Measurements from ENCODE around the gene SHB.
"Not testable (repeated sequence)": the region's sequence is repeated elsewhere in the genome, so short reads cannot be mapped to it uniquely, and the experiment has no call there.

The SHB gene

DNA sequence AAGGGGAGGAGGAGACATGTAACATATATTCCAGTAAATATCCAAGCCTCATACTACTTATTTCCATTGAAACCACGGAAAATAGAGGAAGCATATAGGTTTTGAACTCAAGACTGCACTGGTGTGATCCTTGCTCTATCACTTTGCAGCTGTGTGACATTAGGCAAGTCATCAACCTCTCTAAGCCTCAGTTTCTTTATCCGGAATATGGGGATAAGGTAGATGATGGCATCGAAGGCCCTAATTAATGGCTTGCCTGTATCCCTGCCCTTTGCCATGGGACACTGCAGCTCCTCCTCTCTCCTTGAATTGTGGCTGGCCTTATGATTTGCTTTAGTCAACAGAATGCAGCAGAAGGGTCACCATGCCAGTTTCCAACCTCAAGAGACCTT is 6.9 kb downstream of the SHB start:
- no peak for DNase-seq

DNA sequence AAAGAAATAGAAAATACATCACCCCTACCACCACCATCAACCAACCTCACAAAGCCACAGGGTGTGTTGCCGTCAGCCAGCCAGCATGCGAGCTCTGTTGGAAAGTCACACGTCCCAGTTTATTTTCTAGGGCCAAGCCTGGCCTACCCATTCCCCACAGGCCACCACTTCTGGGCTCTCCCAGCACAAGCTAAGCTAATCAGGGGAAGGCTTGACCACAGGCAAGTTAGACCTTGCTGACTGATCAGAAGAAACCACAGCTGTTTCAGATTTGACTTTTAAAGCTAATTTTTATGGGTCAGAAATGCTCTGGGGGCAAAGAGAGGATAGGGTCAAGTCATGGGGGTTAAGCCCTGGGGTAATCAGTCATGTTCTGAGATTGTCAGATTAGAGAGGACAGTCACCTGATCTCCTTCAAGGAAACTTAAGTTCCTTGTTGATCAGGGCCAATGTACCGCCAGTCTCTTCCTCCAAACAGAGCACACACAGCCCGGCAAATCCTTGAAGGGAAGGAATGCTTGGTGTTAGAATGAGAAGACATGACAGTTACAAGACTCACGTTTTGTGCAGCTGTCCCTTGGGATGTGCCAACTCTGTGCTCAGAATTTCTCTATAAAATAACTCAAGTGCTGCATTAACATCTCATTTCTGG is 7.6 kb downstream of the SHB start:
- DNase-seq = no peak

DNA sequence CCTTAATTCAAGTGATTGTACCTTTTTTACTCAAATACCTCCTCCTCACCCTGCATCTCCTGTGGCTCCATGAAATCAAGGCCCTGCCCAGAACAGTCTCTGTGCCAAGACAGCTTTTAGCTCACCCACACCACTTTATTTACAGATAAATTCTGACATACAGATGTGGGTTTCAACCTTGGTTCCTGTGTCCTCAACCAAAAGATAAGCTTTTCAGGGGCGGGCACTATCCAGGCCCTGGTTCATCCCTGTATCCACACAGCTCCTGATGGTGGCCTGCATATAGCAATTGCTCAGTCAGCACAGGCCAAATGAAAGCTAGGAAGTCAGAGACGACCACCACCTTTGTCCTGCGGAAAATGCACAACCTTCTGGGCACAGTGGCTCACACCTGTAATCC is 8.3 kb downstream of the SHB start:
- no peak for DNase-seq

DNA sequence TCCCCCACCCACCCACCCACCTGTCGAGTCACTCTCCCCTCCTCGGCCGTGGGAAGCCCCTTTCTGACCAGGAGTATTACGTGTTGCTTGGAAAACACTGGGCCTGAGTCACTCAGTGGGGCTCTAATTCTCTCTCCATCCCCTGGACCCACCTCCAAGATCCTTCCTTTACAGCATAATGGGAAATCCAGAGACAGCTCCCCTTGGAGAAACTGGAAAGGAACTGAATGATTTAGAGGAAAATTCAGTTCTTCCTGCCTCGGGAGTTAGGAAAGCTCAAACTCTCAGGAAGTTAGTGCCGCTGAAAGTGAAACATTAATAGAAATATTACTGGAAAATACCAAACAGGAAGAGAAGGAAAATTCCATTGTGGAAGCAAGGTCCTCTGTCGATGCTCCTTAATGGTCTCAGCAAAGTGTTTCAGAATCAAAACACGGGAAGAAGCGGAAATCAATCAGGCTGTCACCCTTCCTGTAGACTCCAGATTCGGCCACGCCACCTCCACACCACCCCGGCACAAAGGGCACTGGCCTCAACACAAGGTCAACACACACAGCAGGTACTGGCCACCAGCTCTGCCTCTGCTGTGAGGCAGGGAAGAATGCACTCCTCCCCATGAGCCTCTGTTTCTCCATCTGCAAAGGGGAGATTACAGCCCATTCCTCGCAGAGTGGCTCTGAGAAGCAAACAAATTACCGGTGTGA is 9.6 kb downstream of the SHB start:
- DNase-seq = no peak

DNA sequence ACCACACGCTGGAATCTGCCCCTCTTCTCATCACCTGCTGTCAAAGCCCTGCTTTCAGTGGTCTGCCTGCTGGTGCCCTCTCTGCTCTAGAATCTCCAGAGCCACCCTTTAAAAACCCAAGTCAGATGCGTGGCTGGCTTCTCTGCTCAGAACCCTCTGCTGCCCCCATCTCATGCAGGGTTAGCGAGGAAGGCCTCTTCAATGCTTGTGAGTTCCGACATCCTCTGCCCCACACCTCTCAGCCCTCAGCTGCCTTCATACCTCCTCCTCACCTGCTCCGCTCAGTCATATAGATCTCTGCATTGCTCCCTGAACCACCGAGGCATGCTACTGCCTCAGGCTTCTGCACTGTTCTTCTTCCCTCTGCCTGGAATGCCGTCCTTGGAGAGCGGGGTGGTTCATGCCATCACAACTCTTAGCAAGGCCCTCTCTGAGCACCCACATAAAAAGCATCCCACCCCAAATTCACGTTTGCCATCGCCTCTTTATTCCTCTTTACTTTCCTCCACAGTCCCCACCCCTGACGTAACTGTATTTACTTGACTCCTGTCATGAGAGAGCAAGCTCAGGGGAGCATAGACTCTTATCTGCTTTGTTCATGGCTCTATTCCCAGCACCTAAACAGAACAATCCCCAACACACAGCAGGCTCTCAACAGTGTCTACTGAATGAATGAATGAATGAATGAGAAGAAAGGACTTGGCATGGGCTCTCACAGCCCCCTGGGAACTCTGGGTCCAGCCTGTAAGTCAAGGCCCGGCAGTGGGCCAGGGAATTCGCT is 10.4 kb downstream of the SHB start:
- no peak for DNase-seq

DNA sequence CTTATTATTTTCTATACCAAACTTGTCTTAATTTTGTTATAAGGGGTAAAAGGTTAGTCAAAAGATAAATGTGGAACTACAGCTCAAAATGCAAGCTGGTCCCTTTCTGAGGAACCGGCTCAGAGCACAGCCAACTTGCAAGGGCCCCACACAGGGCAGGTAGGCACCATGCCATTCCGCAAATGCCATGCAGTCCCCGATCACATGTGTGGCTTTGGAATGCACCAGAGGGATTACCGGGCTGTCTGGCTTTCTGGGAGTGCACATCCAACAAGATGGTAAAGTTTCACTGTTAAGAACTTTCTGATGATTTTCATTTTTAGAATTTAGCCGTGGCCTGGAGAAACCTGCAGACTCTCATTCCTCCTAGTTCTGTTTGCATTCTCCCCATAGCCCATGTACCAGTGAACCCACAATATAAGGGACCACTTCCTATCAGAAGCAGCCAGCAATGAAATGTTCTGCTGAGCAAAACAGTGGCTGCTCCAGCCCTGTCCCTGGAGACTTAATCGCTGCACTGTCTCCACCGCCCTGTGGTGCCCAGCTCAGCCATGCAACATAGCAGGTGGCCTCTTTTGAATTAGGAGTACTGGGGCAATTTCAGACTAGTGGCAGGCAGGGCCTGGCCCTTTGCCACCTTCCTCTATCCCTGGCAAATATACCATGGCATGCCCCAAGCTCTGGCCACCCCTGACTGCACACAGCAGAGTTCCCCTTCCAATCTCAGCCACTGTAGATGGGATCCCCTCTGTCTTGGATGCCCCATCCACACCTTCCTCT is 11.4 kb downstream of the SHB start:
- DNase-seq = peak; percentile 60

DNA sequence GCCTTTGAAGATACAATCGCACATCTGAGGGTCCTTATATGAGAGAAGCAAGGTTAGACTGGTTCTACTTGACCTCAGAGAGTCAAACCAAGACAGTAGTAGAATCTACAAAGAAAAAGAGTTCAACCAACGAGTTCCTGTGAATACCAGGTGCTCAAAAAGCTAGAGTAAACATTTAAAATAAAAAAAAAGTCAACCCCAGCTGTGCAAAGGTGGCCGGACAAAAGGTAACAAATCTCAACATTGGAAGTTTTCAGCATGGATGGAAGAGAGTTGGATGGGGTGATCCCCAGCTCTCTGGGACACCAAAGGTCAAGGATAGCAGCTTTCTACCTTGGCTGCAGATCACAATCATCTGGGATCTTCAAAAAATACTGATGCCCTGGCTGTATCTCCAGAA is 14.4 kb downstream of the SHB start:
- DNase-seq = no peak

DNA sequence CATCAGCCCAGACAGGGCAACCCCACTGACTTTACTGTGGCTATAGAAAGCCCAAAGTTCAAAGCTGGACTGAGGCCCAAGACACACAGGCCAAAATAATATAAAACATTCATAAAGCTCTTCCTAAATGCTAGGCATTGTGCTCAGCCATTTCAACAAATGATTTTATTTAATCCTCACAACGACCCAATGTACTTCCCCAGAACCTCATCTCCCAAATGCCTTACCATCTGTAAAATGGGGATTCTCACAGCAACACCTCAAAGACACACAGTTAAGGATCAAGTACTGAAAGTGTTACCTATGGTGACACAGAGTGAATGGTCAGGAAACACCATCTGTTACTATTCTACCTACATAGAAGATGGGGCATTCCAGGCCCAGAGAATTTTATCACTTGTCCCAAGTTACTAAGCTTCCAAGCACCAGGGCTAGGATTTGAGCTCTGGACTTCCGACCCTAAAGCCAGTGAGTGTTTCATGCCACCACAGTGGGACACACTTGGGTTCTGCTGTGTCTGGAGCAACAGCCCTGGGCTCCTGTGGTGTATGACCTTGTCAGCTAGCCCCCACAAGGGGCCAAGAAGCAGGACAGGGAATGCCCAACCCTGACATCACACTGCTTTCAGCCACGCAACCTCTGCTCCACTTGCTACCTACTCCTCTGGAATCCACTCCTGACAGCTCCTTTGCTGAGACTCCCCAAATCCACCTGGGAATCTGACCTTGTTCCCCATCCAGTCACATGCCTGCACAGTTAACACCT is 15.1 kb downstream of the SHB start:
- DNase-seq = no peak

DNA sequence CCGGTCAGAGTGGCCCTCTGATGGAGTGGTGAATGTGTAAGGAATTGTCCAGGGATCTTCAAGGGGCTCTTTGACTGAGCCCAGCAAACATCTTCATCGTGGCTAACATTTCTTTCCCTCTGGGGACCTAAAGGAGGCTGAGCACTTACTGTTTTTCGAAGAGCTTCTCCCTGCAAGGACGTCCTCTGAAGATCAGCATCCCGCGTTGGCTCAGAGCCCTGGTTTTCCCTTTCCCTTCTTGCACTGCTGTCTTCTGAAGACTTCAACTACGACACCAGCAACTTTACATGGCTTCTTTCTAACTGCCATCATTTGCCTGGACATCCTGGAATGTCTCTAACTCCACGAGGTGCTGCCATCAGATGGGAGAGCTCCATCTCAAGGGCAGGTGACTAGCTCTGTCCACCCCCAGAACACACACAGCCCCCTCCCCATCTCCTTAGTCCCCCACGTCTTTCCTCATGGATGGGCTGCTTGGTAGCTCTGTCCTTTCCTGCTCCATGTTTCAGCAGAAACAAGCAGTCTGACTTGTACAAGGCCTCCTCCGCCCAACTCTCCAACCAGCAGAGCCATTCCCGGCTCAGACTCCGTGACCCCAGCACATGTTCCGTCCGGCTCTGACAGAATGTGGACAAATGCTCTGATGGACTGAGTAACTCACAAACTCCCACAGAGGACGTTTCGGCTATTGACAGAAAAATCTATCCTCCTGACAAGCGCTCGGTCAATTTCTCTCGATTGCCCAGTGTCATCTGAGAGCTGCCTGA is 17.1 kb downstream of the SHB start:
- no peak for DNase-seq

DNA sequence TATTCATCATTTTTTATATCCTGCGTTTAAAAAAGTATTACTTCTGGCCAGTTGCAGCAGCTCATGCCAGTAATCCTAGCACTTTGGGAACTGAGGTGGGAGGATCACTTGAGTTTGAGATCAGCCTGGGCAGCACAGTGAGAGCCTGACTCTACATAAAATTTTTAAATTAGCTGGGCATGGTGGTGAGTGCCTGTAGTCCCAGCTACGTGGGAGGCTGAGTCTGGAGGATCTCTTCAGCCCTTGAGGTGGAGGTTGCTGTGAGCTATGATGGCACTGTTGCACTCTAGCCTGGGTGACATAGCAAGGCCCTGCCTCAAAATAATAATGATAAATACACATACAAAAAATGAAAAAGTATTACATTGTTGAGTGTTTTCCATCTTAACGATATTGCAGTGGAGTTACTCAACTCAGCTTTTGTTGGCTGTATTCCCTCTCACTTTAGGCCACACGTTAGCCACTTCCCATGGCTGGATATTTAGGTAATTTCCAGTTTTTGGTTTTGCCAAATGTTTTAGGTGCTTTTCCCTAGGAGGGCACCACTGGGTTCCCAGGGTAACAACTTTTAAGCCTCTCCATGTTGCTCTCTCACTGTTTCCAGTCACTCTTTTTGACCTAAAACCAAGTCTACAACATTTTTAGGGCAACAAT is 20.6 kb downstream of the SHB start:
- no peak for DNase-seq

DNA sequence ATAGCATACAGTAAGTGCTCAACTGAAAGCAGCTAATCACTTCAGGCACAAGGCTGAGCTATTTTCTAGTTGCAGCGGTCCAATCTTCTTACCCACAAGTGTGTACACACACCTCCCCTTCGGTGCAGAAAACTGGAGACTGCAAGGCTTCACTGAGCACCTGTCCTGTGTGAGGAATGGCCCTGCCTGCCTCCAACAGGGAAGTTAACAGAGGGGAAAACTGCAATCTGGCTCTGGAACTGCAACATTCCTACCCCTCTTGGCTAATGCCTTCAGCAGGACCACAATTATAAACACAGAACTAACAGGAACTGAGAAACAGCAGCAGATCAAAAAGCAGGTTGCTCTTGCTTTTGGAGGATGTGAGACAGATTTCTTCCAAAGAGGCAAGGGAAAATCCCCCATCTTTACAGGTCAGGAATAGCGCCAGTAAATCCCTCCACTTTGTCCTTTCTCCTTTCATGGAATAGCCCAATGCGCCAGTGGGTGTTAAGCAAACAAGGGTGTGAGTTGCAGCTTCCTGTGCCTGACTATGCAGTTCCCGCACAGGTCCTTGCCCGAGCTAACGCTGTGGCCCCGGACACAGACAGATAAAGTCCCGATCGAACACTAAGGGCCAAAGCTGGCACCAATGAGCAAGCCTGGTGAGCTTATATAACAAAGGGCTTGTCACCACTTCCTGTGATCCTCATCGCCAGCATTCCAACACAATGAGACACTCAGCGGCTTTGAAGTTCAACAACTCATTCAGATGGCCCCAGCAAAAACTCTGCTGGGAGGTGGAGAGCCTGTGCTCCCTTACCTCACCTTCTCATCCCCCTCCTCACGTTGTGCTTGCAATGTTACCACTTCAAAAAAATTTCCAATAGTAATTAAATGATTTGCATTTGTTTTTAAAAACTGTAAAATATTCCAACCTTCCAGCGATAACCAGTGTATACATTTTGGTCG is 21.5 kb downstream of the SHB start:
- peak; percentile 79 for DNase-seq

DNA sequence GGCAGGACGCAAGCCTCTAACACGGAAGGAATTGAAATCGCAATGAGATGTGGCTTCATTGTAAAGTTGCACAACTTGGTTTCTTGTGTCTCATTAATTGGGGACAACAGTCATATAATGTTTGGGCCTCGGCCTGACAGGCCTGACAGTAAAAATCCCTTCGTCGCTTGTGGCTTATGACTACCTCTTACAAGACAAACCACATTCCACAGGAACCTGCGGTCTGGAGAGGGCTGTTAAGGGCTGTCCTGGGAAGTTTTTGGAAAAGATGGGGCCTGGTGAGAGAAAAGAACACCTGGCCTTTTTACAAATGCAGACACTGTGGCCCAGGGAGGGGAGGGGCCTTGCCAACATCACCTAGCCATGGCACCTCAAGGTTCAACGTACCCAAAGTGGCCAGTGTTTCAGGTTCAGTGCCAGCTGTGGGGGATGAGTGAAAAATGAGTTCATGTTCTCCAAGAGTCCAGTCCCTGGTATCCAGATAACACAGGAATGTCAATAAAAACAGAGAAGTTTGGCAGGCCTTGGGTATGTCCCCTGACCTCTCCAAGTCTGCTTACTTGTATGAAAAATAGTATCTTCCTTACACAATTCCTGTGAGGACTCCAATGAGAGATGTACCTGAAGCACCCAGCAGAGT is 22.2 kb downstream of the SHB start:
- peak; percentile 53 for DNase-seq

DNA sequence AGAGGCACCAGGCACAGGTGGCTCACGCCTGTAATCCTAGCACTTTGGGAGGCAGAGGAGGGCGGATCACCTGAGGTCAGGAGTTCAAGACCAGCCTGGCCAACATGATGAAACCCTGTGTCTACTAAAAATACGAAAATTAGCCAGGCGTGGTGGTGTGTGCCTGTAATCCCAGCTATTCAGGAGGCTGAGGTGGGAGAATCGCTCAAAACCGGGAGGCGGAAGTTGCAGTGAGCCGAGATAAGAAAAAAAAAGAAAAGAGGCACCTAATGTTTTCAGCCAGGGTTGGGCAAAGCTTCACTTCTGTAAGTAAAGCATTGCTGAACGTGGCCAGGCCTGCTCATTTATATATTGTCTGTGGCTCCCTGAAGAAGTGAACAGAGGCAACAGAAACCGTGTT is 23.1 kb downstream of the SHB start:
- DNase-seq = not testable (repeated sequence)

DNA sequence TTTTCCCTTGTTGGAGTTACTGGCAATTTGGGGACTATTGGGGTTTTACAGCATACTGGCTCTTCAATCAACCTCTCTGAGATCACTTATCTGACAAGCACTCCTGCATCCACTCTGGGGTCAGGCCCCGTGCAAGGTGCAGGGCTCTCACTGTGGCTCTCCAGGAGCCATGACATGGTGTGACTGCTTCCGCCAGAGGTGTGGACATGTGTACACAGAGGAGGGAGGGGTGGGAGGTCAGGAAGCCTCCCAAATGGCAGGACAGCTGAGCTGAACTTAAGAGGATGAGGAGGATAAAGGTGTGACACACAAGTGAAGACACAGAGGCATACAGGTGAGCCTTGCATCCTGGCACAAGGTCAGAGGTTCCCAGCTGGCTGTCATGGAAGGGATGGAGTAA is 24.3 kb downstream of the SHB start:
- no peak for DNase-seq

DNA sequence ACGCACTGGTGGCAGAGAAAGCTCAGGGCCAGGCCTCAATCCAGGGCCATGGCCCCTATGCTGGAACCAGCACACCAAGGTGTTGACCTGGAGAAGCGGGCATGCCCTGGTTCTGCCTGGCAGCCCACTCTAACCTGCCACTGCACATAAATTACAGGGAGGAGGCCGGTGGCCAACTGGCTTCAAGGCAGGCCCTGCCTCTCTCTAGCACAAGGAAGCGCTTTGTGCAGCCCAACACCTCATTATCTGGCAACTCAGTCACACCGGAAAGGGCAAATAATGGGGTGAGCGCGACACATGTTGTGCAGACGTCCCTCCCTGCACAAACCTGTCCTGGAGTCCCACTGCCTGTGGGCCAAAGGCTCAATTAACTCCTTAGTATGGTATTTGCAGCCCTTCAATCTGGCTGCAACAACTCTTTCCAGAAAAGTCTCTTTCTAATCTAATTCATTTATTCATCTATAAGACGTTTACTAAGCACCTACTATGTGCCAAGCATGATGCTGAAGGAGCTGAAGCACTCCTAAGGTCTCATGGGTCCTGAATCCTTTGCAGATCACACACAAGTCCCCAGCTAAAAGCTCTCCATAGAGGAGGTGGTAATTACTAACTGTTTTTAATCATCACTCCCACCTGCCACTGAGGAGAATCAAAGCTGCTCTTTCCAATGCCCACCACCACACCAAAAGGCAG is 24.9 kb downstream of the SHB start:
- no peak for DNase-seq

DNA sequence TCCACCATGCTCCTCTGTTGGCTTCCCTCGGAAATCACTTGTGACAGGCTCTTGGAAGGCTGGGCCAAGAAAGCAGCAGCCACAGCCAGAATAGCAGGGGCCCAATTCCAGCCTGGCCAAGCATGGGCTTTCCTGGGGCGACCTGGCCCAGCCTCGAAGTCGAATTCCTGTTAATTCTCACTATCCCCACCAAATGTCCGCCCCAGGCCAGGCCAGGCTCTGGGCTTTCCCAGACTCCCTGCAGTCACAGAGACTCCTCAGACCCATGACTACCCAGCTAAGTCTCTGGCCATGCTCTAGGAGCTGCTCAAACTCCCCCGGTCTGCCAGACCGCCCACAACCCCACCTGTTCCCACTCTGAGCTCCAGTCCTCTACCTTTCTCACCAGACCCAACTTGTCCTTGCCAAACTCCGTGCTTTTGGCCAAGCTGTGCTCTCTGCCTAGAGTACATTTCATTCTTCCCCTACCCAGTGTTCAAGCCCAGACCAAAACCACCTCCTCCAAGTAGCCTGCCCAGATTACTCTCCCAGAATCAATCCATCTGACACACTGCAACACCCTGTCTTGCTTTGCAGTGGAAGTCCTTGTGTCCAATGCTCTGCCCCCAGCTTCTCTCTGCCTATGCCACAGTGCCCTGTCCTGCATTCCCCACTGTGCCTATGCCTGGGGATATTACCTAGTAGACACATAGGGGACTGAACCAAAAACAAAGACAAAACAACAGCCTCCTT is 26.2 kb downstream of the SHB start:
- no peak for DNase-seq

DNA sequence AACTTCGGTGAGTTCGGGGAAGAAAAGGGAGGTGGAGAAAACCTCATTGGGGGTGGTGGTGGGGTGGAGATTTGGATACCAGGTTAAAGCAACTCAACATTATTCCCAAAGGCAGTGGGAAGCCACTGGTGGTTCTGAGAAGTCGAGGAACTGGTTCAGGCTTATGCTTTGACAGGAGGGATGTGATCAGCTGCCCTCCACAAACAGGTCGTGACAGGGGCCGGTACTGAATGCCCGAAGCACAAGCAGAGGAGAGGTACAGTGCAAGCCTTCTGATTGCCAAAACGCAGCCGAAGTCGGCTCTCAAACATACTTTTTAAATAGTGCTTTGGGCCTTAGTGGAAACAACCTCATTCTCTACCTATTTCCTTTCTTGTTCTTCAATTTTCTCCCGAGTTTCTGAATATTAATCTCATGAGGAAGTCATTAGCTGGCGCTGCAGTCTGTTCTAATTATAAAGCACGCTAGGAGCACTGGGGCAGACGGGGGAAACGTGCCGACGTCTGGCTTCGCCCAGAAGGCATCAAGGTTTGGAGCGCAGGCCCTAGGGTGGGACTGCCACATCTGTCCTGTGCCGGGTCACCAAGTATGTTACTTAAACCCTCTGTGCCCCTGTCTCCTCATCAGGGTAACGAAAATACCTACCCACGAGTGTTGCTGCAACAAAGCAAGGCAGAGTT is 27.3 kb downstream of the SHB start:
- no peak for DNase-seq

All from DMS79 treated with DMSO at 0.1 percent for 48 hours (cell line).